ENCODE results near the gene TPPP3.

DNA sequence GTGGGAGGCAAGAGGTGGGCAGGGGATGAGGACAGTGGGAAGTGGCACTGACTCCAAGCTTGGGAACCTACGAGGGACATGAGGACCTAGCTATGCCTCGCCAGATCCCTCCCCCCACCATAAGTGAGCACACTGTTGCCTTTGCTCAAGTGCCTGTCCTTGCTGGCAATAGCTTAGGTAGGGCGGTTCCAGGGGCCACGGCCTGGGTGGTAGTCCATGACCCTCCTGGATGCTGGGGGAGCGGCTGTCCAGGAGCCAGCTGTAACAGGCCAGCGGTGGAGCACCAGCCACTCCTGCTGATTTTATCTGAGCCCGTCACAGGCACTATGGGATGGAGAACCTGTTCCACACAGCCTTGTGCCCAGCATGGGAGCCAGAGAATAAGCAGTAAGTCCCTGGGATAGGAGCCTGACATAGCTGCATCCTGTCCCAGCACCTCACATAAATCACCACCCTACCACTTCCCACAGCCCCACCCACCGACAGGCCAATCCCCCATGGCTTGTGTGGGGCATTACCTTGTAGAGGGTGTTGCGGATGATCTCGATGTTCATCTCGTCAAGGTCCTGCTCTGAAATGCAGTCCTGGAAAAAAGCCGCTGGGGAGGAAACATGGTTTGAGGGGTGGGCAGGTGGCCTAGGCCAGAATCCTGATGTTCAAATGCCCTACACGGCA is 49.4 kb upstream of the TPPP3 start:
- TF ChIP-seq, protein P1, sequence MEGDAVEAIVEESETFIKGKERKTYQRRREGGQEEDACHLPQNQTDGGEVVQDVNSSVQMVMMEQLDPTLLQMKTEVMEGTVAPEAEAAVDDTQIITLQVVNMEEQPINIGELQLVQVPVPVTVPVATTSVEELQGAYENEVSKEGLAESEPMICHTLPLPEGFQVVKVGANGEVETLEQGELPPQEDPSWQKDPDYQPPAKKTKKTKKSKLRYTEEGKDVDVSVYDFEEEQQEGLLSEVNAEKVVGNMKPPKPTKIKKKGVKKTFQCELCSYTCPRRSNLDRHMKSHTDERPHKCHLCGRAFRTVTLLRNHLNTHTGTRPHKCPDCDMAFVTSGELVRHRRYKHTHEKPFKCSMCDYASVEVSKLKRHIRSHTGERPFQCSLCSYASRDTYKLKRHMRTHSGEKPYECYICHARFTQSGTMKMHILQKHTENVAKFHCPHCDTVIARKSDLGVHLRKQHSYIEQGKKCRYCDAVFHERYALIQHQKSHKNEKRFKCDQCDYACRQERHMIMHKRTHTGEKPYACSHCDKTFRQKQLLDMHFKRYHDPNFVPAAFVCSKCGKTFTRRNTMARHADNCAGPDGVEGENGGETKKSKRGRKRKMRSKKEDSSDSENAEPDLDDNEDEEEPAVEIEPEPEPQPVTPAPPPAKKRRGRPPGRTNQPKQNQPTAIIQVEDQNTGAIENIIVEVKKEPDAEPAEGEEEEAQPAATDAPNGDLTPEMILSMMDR (IDR thresholded peaks at IDR 0.05) = no peak
- no peak for TF ChIP-seq POLR2A (IDR thresholded peaks at IDR 0.05)

Data from ovary (tissue), 3 donors.